ENCODE results near the gene SPN.
"Not testable (repeated sequence)": the region's sequence is repeated elsewhere in the genome, so short reads cannot be mapped to it uniquely, and the experiment has no call there.

Gene SPN

GRCh38 chr16:29678691-29679267, 15.7 kb downstream of the SPN start, which contains the start of gene QPRT:
Gene QPRT (plus strand): TSS chr16:29679180. CDS start chr16:29679198, 18 bp downstream.
- no peak for DNase-seq

GRCh38 chr16:29680180-29680598, 17.1 kb downstream of the SPN start:
- no peak for DNase-seq

GRCh38 chr16:29683543-29684090, 20.6 kb downstream of the SPN start:
- no peak for DNase-seq

- DNase-seq, result no peak
Measured at GRCh38 chr16:29684679-29685078, 21.6 kb downstream of the SPN start.

GRCh38 chr16:29686740-29687332, 23.8 kb downstream of the SPN start:
- no peak for DNase-seq

- no peak for DNase-seq
Measured at GRCh38 chr16:29687755-29688154, 24.7 kb downstream of the SPN start.

GRCh38 chr16:29688172-29688571, 25.1 kb downstream of the SPN start:
- DNase-seq, result no peak

GRCh38 chr16:29689490-29690351, 26.7 kb downstream of the SPN start:
- not testable (repeated sequence) for DNase-seq

- not testable (repeated sequence) for DNase-seq
Measured at GRCh38 chr16:29692606-29693005, 29.6 kb downstream of the SPN start.

- DNase-seq, result no peak
Measured at GRCh38 chr16:29694384-29695195, 31.5 kb downstream of the SPN start.

- DNase-seq, result not testable (repeated sequence)
Measured at GRCh38 chr16:29695675-29696074, 32.6 kb downstream of the SPN start.

GRCh38 chr16:29696881-29697331, 33.9 kb downstream of the SPN start:
- DNase-seq, result no peak

GRCh38 chr16:29697391-29697790, 34.3 kb downstream of the SPN start:
- DNase-seq, result no peak

GRCh38 chr16:29698042-29698441, 35.0 kb downstream of the SPN start:
- DNase-seq, result no peak

GRCh38 chr16:29698484-29699323, 35.7 kb downstream of the SPN start:
- no peak for DNase-seq

GRCh38 chr16:29699324-29700219, 36.5 kb downstream of the SPN start:
- no peak for DNase-seq

GRCh38 chr16:29700253-29700987, 37.4 kb downstream of the SPN start:
- peak; percentile 72 for DNase-seq

GRCh38 chr16:29701214-29701555, 38.1 kb downstream of the SPN start:
- DNase-seq, result no peak

- DNase-seq, result peak; percentile 17
Measured at GRCh38 chr16:29702269-29702668, 39.2 kb downstream of the SPN start.

- DNase-seq, result no peak
Measured at GRCh38 chr16:29705030-29705429, 42.0 kb downstream of the SPN start.
